ENCODE data around the gene XRN1.
"Not testable (repeated sequence)": the region's sequence is repeated elsewhere in the genome, so short reads cannot be mapped to it uniquely, and the experiment has no call there.

XRN1 gene

DNA sequence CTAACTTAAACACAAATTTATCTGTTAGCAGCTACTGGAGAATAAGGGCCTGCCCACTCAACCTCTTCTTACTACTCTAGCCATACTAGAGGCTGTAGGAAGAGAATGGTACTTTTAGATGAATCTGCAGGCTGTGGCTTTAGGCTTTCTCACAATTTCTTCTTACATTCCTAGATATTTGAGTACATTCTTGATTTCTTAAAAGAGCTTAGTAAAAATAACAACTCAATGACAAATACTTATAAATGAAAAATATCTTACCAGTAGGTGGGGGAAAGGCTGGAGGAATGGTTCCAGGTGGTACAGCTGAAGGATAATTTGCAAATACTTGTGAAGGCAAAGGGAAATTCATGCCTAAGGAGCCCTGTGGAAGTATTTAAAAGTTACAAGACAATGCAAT is 129.5 kb downstream of the XRN1 start:
- H2BK15ac ChIP-seq (ENCODE audit: low read length) = no peak overlapping the region
- H3K18ac ChIP-seq (ENCODE audit: low read length) = no peak overlapping the region
- no peak overlapping the region for H4K91ac ChIP-seq (ENCODE audit: low read depth, low read length, poor library complexity)
- H3K4ac ChIP-seq (ENCODE audit: low read length) = no peak overlapping the region
- H3K4me1 ChIP-seq (ENCODE audit: control insufficient read depth in 2 of 2, insufficient read depth in 1 of 2, low read depth in 1 of 2, low read length in 2 of 2) = no peaks in the 10 kb centered on the region
- H3K9ac ChIP-seq (ENCODE audit: low read depth, low read length, poor library complexity) = no peak overlapping the region
- no peak overlapping the region for H2BK120ac ChIP-seq (ENCODE audit: low read depth, low read length)
- H3K79me1 ChIP-seq (ENCODE audit: low read depth, low read length) = no peaks in the 10 kb centered on the region
- no peak overlapping the region for H2AFZ ChIP-seq (ENCODE audit: low read length)
- H3K4me3 ChIP-seq (ENCODE audit: low read length in 2 of 2) = no peak overlapping the region
- H3K27ac ChIP-seq (replicated peaks; ENCODE audit: low read length) = no peak overlapping the region
- no peak overlapping the region for H2BK12ac ChIP-seq (ENCODE audit: low read length)
- no peak overlapping the region for H3K23ac ChIP-seq (ENCODE audit: low read depth, low read length, poor library complexity)
- H3K36me3 ChIP-seq (replicated peaks in 1 of 2; ENCODE audit: control insufficient read depth in 2 of 2, insufficient read depth in 2 of 2, low read length in 2 of 2) = peaks cover 0 to 35% of the 10 kb centered on the region in 2 donors
- no peak overlapping the region for H3K14ac ChIP-seq (ENCODE audit: low read length)
- DNase-seq (ENCODE audit: low spot score) = no peak
- H3K9me3 ChIP-seq (replicated peaks in 1 of 2; ENCODE audit: control insufficient read depth in 2 of 2, insufficient read depth in 1 of 2, low read depth in 1 of 2, low read length in 2 of 2) = no peaks in the 10 kb centered on the region
- no peak overlapping the region for H4K8ac ChIP-seq (ENCODE audit: low read depth, low read length)
- H3K27me3 ChIP-seq (ENCODE audit: control insufficient read depth in 3 of 3, insufficient read depth in 3 of 3, low read depth in 1 of 3, low read length in 3 of 3) = no peaks in the 10 kb centered on the region
- H3K4me2 ChIP-seq (ENCODE audit: insufficient read depth, low read length, poor library complexity, severe bottlenecking) = no peak overlapping the region
- no peak overlapping the region for H2BK5ac ChIP-seq (ENCODE audit: low read length)
- H2AK5ac ChIP-seq (ENCODE audit: low read depth, low read length) = no peak overlapping the region

GRCh38 chr3:142315978-142316388 is 131.9 kb downstream of the XRN1 start:
- H3K27ac ChIP-seq (replicated peaks; ENCODE audit: low read length); H3K9ac ChIP-seq (ENCODE audit: low read depth, low read length, poor library complexity); H2AK5ac ChIP-seq (ENCODE audit: low read depth, low read length); H2AFZ ChIP-seq (ENCODE audit: low read length); DNase-seq (ENCODE audit: low spot score); H3K4me3 ChIP-seq (ENCODE audit: low read length in 2 of 2); H3K9me3 ChIP-seq (replicated peaks in 1 of 2; ENCODE audit: control insufficient read depth in 2 of 2, insufficient read depth in 1 of 2, low read depth in 1 of 2, low read length in 2 of 2); H3K27me3 ChIP-seq (ENCODE audit: control insufficient read depth in 3 of 3, insufficient read depth in 3 of 3, low read depth in 1 of 3, low read length in 3 of 3); H4K91ac ChIP-seq (ENCODE audit: low read depth, low read length, poor library complexity); H3K4me2 ChIP-seq (ENCODE audit: insufficient read depth, low read length, poor library complexity, severe bottlenecking); H2BK5ac ChIP-seq (ENCODE audit: low read length); H3K23ac ChIP-seq (ENCODE audit: low read depth, low read length, poor library complexity); H3K79me1 ChIP-seq (ENCODE audit: low read depth, low read length); H4K8ac ChIP-seq (ENCODE audit: low read depth, low read length); H3K18ac ChIP-seq (ENCODE audit: low read length); H2BK12ac ChIP-seq (ENCODE audit: low read length); H2BK15ac ChIP-seq (ENCODE audit: low read length); H3K4me1 ChIP-seq (ENCODE audit: control insufficient read depth in 2 of 2, insufficient read depth in 1 of 2, low read depth in 1 of 2, low read length in 2 of 2); H2BK120ac ChIP-seq (ENCODE audit: low read depth, low read length); H3K14ac ChIP-seq (ENCODE audit: low read length); H3K4ac ChIP-seq (ENCODE audit: low read length): not testable (repeated sequence)
- peaks cover 2 to 52% of the 10 kb centered on the region in 2 donors for H3K36me3 ChIP-seq (replicated peaks in 1 of 2; ENCODE audit: control insufficient read depth in 2 of 2, insufficient read depth in 2 of 2, low read length in 2 of 2)
- no CpG with 5 or more reads among the region's 2 CpGs for WGBS, 2 donors (ENCODE audit: extremely low coverage in 2 of 2, insufficient read length in 2 of 2, insufficient replicate concordance in 1 of 2)

- H3K9ac ChIP-seq (ENCODE audit: low read depth, low read length, poor library complexity) = no peak overlapping the region
- H3K4me1 ChIP-seq (ENCODE audit: control insufficient read depth in 2 of 2, insufficient read depth in 1 of 2, low read depth in 1 of 2, low read length in 2 of 2) = no peaks in the 10 kb centered on the region
- H3K4me3 ChIP-seq (ENCODE audit: low read length in 2 of 2) = no peak overlapping the region
- no peak overlapping the region for H4K8ac ChIP-seq (ENCODE audit: low read depth, low read length)
- H4K91ac ChIP-seq (ENCODE audit: low read depth, low read length, poor library complexity) = no peak overlapping the region
- no peak overlapping the region for H2BK5ac ChIP-seq (ENCODE audit: low read length)
- H3K18ac ChIP-seq (ENCODE audit: low read length) = no peak overlapping the region
- no peak overlapping the region for H3K4me2 ChIP-seq (ENCODE audit: insufficient read depth, low read length, poor library complexity, severe bottlenecking)
- no peaks in the 10 kb centered on the region for H3K9me3 ChIP-seq (replicated peaks in 1 of 2; ENCODE audit: control insufficient read depth in 2 of 2, insufficient read depth in 1 of 2, low read depth in 1 of 2, low read length in 2 of 2)
- H3K79me1 ChIP-seq (ENCODE audit: low read depth, low read length) = no peaks in the 10 kb centered on the region
- no peak overlapping the region for H3K27ac ChIP-seq (replicated peaks; ENCODE audit: low read length)
- no peaks in the 10 kb centered on the region for H3K27me3 ChIP-seq (ENCODE audit: control insufficient read depth in 3 of 3, insufficient read depth in 3 of 3, low read depth in 1 of 3, low read length in 3 of 3)
- no peak overlapping the region for H2BK15ac ChIP-seq (ENCODE audit: low read length)
- H2BK12ac ChIP-seq (ENCODE audit: low read length) = no peak overlapping the region
- DNase-seq (ENCODE audit: low spot score) = no peak
- no peak overlapping the region for H2BK120ac ChIP-seq (ENCODE audit: low read depth, low read length)
- no peak overlapping the region for H3K4ac ChIP-seq (ENCODE audit: low read length)
- no peak overlapping the region for H3K14ac ChIP-seq (ENCODE audit: low read length)
- no peak overlapping the region for H2AK5ac ChIP-seq (ENCODE audit: low read depth, low read length)
- peaks cover 2 to 60% of the 10 kb centered on the region in 2 donors for H3K36me3 ChIP-seq (replicated peaks in 1 of 2; ENCODE audit: control insufficient read depth in 2 of 2, insufficient read depth in 2 of 2, low read length in 2 of 2)
- H2AFZ ChIP-seq (ENCODE audit: low read length) = no peak overlapping the region
- H3K23ac ChIP-seq (ENCODE audit: low read depth, low read length, poor library complexity) = no peak overlapping the region
Observed at GRCh38 chr3:142315083-142315482, 132.8 kb downstream of the XRN1 start.

- H3K23ac ChIP-seq (ENCODE audit: low read depth, low read length, poor library complexity) = no peak overlapping the region
- H2AK5ac ChIP-seq (ENCODE audit: low read depth, low read length) = no peak overlapping the region
- H4K91ac ChIP-seq (ENCODE audit: low read depth, low read length, poor library complexity) = no peak overlapping the region
- H3K9ac ChIP-seq (ENCODE audit: low read depth, low read length, poor library complexity) = no peak overlapping the region
- H2AFZ ChIP-seq (ENCODE audit: low read length) = no peak overlapping the region
- H3K4me3 ChIP-seq (ENCODE audit: low read length in 2 of 2) = no peak overlapping the region
- H2BK120ac ChIP-seq (ENCODE audit: low read depth, low read length) = no peak overlapping the region
- DNase-seq (ENCODE audit: low spot score) = no peak
- no peak overlapping the region for H2BK15ac ChIP-seq (ENCODE audit: low read length)
- no peaks in the 10 kb centered on the region for H3K27me3 ChIP-seq (ENCODE audit: control insufficient read depth in 3 of 3, insufficient read depth in 3 of 3, low read depth in 1 of 3, low read length in 3 of 3)
- no peak overlapping the region for H3K4me2 ChIP-seq (ENCODE audit: insufficient read depth, low read length, poor library complexity, severe bottlenecking)
- no peak overlapping the region for H3K18ac ChIP-seq (ENCODE audit: low read length)
- H3K9me3 ChIP-seq (replicated peaks in 1 of 2; ENCODE audit: control insufficient read depth in 2 of 2, insufficient read depth in 1 of 2, low read depth in 1 of 2, low read length in 2 of 2) = no peaks in the 10 kb centered on the region
- H3K14ac ChIP-seq (ENCODE audit: low read length) = no peak overlapping the region
- no CpG with 5 or more reads among the region's 1 CpG for WGBS, 2 donors (ENCODE audit: extremely low coverage in 2 of 2, insufficient read length in 2 of 2, insufficient replicate concordance in 1 of 2)
- H3K4ac ChIP-seq (ENCODE audit: low read length) = no peak overlapping the region
- H3K36me3 ChIP-seq (replicated peaks in 1 of 2; ENCODE audit: control insufficient read depth in 2 of 2, insufficient read depth in 2 of 2, low read length in 2 of 2) = peaks cover 2 to 50% of the 10 kb centered on the region in 2 donors
- no peak overlapping the region for H2BK12ac ChIP-seq (ENCODE audit: low read length)
- H4K8ac ChIP-seq (ENCODE audit: low read depth, low read length) = no peak overlapping the region
- no peaks in the 10 kb centered on the region for H3K79me1 ChIP-seq (ENCODE audit: low read depth, low read length)
- H2BK5ac ChIP-seq (ENCODE audit: low read length) = no peak overlapping the region
- no peaks in the 10 kb centered on the region for H3K4me1 ChIP-seq (ENCODE audit: control insufficient read depth in 2 of 2, insufficient read depth in 1 of 2, low read depth in 1 of 2, low read length in 2 of 2)
- no peak overlapping the region for H3K27ac ChIP-seq (replicated peaks; ENCODE audit: low read length)
Observed at GRCh38 chr3:142310439-142310838, 137.4 kb downstream of the XRN1 start.

All from neuronal stem cell (in vitro differentiated cells).